HL-60 (cell line): ENCODE results near the gene MDN1.

ENCODE experiments used
- DNase-seq, 2 experiments: peaks; one replicate each; pipeline ENCODE4 v3.0.0-alpha.2; 2010 to 2020; ENCODE audit warnings: low read depth in 1 of 2, low spot score in 1 of 2
- H3K27ac ChIP-seq: fragments of 250-450 bp; sonication (Bioruptor Pico); replicated peaks from 2 replicates; pipeline ENCODE4 v1.5.1; 2020; ENCODE audit warnings: mild to moderate bottlenecking, moderate library complexity
- H3K27me3 ChIP-seq: fragments of 250-450 bp; sonication (Bioruptor Pico); 2 replicates; pipeline ENCODE4 v1.5.1; 2021; ENCODE audit warnings: mild to moderate bottlenecking, moderate library complexity; ENCODE audit not compliant: insufficient read depth, poor library complexity, severe bottlenecking
- H3K4me3 ChIP-seq: replicated peaks from 2 replicates; pipeline ENCODE4 v1.5.1; 2011; ENCODE audit warnings: mild to moderate bottlenecking, control low read depth, low read length; ENCODE audit not compliant: insufficient read depth
- CTCF ChIP-seq: IDR thresholded peaks from one replicate; pipeline ENCODE4 v1.5.1; 2011; ENCODE audit warnings: low read length, control low read depth, inconsistent platforms; ENCODE audit not compliant: insufficient read depth
- GABPA ChIP-seq: IDR thresholded peaks from 2 replicates; pipeline ENCODE4 v1.6.1; 2012; ENCODE audit warnings: low read depth
- POLR2AphosphoS5 ChIP-seq: IDR thresholded peaks from 2 replicates; pipeline ENCODE4 v1.6.1; 2012; ENCODE audit warnings: low read depth
- REST ChIP-seq: IDR thresholded peaks from 2 replicates; pipeline ENCODE4 v1.6.1; 2012; ENCODE audit warnings: low read depth; ENCODE audit not compliant: insufficient replicate concordance
- SPI1 ChIP-seq: IDR thresholded peaks from 2 replicates; pipeline ENCODE4 v1.6.1; 2012; ENCODE audit warnings: low read depth, mild to moderate bottlenecking, borderline replicate concordance

MDN1 gene

GRCh38 chr6:89660981-89661380 lies 158.6 kb downstream of the MDN1 start:
- H3K4me3 ChIP-seq = no peak overlapping the region
- TF ChIP-seq GABPA (no peak), POLR2AphosphoS5 (no peak), CTCF (no peak), REST (no peak), SPI1 (no peak)
- DNase-seq = no peak
- no peaks in the 10 kb centered on the region for H3K27me3 ChIP-seq
- H3K27ac ChIP-seq = no peak overlapping the region

- H3K27ac ChIP-seq = no peak overlapping the region
- TF ChIP-seq CTCF = no peak
- TF ChIP-seq POLR2AphosphoS5 = no peak
- no peak for TF ChIP-seq SPI1
- TF ChIP-seq GABPA = no peak
- no peak for TF ChIP-seq REST
- H3K27me3 ChIP-seq = no peaks in the 10 kb centered on the region
These were observed 162.0 kb downstream of the MDN1 start for GRCh38 chr6:89657445-89658158.

GRCh38 chr6:89655122-89655521 lies 164.5 kb downstream of the MDN1 start:
- no peak for DNase-seq
- TF ChIP-seq GABPA (no peak), POLR2AphosphoS5 (no peak), SPI1 (no peak), REST (no peak)
- H3K27me3 ChIP-seq = no peaks in the 10 kb centered on the region
- H3K4me3 ChIP-seq = no peak overlapping the region
- H3K27ac ChIP-seq = no peak overlapping the region

More at GRCh38 chr6:89657445-89658158, 162.0 kb downstream of the MDN1 start:
- H3K4me3 ChIP-seq = no peak overlapping the region
- no peak for DNase-seq
